Measurements from ENCODE around the gene MADCAM1.

MADCAM1 gene

GRCh38 chr19:510606-511100 lies 14.4 kb downstream of the MADCAM1 start:
- Histone ChIP-seq H3K36me3 (ENCODE audit: low read depth) (no peaks in the 10 kb centered on the region), H3K27ac (ENCODE audit: poor library complexity, severe bottlenecking) (no peak overlapping the region), H3K9me3 (ENCODE audit: severe bottlenecking) (no peaks in the 10 kb centered on the region), H3K27me3 (ENCODE audit: insufficient read depth, poor library complexity, severe bottlenecking) (no peaks in the 10 kb centered on the region), H3K4me3 (ENCODE audit: severe bottlenecking) (no peak overlapping the region), H3K4me1 (ENCODE audit: insufficient read depth, poor library complexity, severe bottlenecking) (peaks cover 9% of the 10 kb centered on the region)
- no peak for ATAC-seq (ENCODE audit: low read depth)
- TF ChIP-seq CTCF (IDR thresholded peaks at IDR 0.05; ENCODE audit: poor library complexity, severe bottlenecking) = peak; percentile 75
- no peak for DNase-seq (ENCODE audit: low spot score)

- DNase-seq (ENCODE audit: low spot score) (no peak), ATAC-seq (ENCODE audit: low read depth) (no peak)
- H3K27ac ChIP-seq (ENCODE audit: poor library complexity, severe bottlenecking) = no peak overlapping the region
- TF ChIP-seq CTCF (IDR thresholded peaks at IDR 0.05; ENCODE audit: poor library complexity, severe bottlenecking) = no peak
- no peaks in the 10 kb centered on the region for H3K27me3 ChIP-seq (ENCODE audit: insufficient read depth, poor library complexity, severe bottlenecking)
- H3K9me3 ChIP-seq (ENCODE audit: severe bottlenecking) = no peaks in the 10 kb centered on the region
- H3K36me3 ChIP-seq (ENCODE audit: low read depth) = no peaks in the 10 kb centered on the region
- H3K4me3 ChIP-seq (ENCODE audit: severe bottlenecking) = no peak overlapping the region
- peaks cover 2% of the 10 kb centered on the region for H3K4me1 ChIP-seq (ENCODE audit: insufficient read depth, poor library complexity, severe bottlenecking)
Measured at GRCh38 chr19:511101-511851, 15.0 kb downstream of the MADCAM1 start.

- Histone ChIP-seq H3K27me3 (ENCODE audit: insufficient read depth, poor library complexity, severe bottlenecking) (no peaks in the 10 kb centered on the region), H3K4me3 (ENCODE audit: severe bottlenecking) (no peak overlapping the region), H3K4me1 (ENCODE audit: insufficient read depth, poor library complexity, severe bottlenecking) (no peaks in the 10 kb centered on the region), H3K9me3 (ENCODE audit: severe bottlenecking) (no peaks in the 10 kb centered on the region), H3K36me3 (ENCODE audit: low read depth) (no peaks in the 10 kb centered on the region), H3K27ac (ENCODE audit: poor library complexity, severe bottlenecking) (no peak overlapping the region)
- no peak for DNase-seq (ENCODE audit: low spot score)
- ATAC-seq (ENCODE audit: low read depth) = no peak
- TF ChIP-seq CTCF (IDR thresholded peaks at IDR 0.05; ENCODE audit: poor library complexity, severe bottlenecking) = no peak
Measured at GRCh38 chr19:512547-513365, 16.5 kb downstream of the MADCAM1 start.

GRCh38 chr19:513368-514165 lies 17.3 kb downstream of the MADCAM1 start:
- no peak overlapping the region for H3K4me3 ChIP-seq (ENCODE audit: severe bottlenecking)
- no peak for DNase-seq (ENCODE audit: low spot score)

More at GRCh38 chr19:513368-514165, 17.3 kb downstream of the MADCAM1 start:
- TF ChIP-seq CTCF (IDR thresholded peaks at IDR 0.05; ENCODE audit: poor library complexity, severe bottlenecking) = no peak
- no peak overlapping the region for H3K27ac ChIP-seq (ENCODE audit: poor library complexity, severe bottlenecking)
- H3K36me3 ChIP-seq (ENCODE audit: low read depth) = no peaks in the 10 kb centered on the region
- no peaks in the 10 kb centered on the region for H3K9me3 ChIP-seq (ENCODE audit: severe bottlenecking)
- no peak for ATAC-seq (ENCODE audit: low read depth)
- no peaks in the 10 kb centered on the region for H3K27me3 ChIP-seq (ENCODE audit: insufficient read depth, poor library complexity, severe bottlenecking)
- H3K4me1 ChIP-seq (ENCODE audit: insufficient read depth, poor library complexity, severe bottlenecking) = no peaks in the 10 kb centered on the region

Data from RWPE2 (cell line).